Smooth muscle cell of trachea (primary cell): ENCODE measurements around the gene CBLN2. TPM values are rescaled to one million over a fixed set of nuclear protein-coding genes. Genes with fewer than 3 reads are reported as not detected.

ENCODE experiments used
- total RNA-seq: library from RNA; depleted of rRNA; stranded (reverse); fragments of >200 nt; gene quantifications from 2 replicates; pipeline ENCODE4 v1.2.1, GENCODE V29; 2014

CBLN2 gene
- total RNA-seq: not detected in 2 replicates

DNA sequence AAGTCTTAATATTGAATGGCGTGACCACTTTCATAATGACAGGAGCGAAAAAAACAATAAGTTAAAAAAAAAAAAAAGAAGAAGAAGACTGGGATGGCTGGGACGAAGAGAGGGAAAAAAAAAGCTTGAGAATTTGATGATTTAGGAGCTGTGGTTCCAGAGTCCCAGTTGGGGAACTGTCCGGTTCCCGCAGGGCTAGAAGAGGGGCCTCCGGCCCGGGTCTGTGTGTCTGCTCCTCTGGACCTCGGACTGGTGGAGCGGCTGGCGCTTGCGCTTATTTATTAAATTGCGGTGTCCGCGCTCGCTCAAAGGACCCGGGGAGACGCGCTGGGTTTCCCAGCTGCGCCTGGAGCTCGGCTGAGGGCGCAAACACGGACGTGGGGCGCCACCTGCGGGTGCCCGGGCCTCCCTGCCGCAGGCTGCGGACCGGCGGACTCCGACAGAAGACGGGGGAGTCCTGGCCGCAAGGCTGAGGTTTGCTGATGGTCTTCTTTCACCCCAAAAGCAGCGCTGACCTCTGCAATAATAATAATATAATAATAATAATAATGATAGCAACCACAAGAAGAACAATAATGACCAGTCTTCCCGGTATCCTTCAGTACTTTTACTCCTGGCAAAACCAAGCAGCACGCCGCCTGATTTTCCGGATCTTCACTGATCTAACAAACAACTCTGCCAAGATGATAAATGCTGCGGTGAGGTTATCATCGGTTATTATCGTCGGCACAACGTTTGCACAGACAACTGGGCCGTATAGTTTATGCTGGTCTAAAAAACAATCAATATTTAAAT is at the start of gene CBLN2:
Gene CBLN2, minus strand, starts transcription at position 251 of the 795 bp plus-strand sequence. CDS start 2,182 bp downstream, outside the sequence.

